Fibroblast of skin of left quadriceps (primary cell): ENCODE results near the gene GCG.

ENCODE experiments used
- DNase-seq, 2 experiments: peaks; one replicate each; pipeline ENCODE4 v3.0.0-alpha.2; 2013; ENCODE audit warnings: low read depth in 2 of 2

GCG gene

DNA sequence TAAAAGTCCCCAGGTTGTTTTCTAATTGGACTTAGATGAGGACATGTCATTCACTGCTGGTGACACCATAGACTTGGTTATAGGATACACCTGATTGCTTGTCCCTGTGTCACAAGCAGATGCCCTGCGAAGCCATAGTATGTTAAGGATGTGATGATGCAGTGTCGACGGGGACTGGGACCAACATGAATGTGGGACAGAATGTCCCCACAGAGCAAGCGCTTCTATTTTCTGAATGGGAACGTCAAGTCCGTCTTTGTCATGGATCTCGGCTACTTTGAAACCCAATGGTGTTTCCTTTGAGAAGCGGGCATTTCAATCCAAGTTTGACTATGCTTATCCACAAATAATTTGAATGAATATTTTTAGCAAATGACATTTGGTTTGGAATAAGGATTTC is 2.1 kb downstream of the GCG start:
- no peak for DNase-seq

DNA sequence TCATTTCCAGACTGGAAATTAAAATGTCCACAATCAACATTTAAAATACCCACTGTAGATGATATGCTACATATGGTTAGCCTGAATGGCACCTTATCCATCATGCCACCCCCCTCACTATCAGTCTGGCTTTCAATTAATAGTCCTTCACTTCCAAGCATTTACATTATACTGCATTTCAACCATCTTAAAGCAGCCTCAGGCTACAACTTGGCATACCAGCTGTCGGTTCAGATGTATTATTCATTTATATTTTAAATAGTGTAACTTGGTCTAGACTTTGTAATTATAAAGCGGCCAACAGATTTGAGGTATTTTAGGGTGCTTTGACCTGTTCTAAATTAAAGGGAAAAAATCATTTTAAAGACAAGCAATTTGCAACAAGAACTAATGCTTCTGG is 2.6 kb downstream of the GCG start:
- DNase-seq, result no peak

- DNase-seq, result no peak
Observed at GRCh38 chr2:162148956-162149355, 3.1 kb downstream of the GCG start.

- no peak for DNase-seq
Observed at GRCh38 chr2:162143969-162144368, 8.1 kb downstream of the GCG start.

GRCh38 chr2:162138310-162138709 is 13.7 kb downstream of the GCG start:
- no peak for DNase-seq

DNA sequence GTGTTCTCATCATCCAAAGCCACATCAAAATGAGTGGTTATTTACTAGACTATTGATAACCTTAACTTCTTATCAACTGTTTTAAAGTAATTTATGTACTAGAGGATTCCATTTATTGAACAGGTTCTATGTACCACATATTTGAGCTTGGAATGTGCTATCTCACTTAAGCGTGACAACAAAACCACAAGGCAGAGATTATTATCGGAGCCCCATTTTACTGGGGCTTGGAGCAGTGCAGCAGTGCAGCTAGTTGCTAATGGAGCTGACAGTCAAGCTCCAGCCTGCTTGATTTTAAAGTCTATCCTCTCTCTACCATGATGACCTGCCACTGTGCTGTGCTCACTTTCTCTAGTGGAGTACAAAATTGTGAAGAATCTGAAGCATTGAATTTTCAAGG is 24.6 kb downstream of the GCG start:
- DNase-seq, result no peak

DNA sequence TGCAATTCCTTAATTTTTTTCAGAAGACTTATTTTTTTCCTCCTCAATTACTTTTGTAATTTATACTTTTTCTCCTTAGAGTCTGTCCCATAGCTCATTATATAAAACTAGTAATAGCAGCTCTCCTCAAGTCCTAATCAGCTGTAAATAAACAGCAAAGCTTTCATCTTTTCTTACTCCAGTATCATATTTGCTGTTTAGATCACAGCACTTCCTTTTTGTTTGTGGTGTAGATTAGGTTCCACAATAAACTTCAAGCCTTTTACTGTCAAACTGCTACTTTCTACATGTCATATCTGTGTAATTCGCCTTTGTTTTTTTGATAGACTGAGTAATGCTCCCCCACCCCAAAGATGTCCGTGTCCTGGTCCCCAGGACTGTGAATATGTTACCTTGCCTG is 25.5 kb downstream of the GCG start:
- DNase-seq, result no peak

GRCh38 chr2:162126111-162126519 is 25.9 kb downstream of the GCG start:
- DNase-seq, result no peak

DNA sequence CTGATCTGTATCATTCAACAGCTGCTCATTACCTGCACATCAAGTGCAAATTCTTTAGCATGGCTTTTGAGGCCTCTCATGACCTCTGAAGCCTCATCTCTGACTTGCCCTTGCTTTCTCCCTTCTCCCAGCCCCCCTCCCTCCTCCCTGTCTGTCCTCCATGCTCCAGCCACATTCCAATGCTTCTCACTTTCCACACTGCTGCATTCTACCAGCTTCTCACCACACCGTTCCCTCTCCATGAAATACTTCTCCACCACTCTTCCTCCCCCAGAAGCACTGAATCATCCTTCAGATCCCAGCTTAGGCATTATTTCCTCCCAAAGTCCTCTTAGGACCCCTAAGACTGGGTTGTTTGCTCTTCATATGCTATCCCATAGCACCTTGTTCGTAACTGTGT is 26.9 kb downstream of the GCG start:
- DNase-seq, result no peak

DNA sequence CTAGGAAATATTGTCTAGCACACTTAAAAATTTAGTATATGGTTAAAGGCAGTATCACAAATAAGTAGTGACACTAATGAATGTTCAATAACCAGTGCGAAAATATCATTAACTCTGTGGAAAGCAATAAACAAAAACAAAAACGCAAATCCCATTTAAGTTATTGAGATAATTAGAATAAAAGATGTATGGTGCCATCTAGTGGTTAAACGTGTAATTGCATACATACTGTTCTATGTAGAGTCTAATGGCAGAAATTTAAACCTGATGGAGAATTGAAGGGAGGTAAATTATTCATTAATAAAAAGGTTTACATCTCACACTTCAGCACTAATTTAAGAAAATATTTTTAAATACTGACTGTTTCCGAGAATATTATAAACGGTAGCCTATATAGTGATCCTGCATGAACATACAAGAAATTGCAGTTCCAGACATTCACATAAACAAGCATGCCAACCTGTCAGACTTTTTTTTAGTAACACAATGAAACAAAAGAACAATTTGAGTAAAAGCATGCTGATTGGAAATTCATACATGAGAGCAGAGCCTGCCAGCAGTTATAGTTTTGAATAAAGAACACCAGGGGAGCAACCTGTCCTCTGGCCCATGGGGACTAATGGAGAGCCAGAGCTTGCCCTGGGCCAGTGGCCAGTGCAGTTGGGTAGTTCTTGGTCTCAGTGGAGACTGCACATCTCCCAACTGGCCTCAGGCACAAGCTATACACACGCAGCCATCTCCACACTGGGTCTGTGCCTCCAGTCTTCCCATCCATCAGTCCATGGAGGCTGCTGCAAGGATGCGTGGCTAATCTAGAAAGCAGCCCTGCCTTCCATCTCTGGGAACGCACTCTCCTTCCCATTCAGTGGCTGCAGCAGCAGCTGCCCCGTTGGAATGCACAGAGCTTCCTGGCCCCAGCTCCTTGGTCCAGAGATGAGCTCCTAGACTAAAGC is 28.0 kb downstream of the GCG start:
- peak in 1 of 2 experiments; percentile 43 for DNase-seq

DNA sequence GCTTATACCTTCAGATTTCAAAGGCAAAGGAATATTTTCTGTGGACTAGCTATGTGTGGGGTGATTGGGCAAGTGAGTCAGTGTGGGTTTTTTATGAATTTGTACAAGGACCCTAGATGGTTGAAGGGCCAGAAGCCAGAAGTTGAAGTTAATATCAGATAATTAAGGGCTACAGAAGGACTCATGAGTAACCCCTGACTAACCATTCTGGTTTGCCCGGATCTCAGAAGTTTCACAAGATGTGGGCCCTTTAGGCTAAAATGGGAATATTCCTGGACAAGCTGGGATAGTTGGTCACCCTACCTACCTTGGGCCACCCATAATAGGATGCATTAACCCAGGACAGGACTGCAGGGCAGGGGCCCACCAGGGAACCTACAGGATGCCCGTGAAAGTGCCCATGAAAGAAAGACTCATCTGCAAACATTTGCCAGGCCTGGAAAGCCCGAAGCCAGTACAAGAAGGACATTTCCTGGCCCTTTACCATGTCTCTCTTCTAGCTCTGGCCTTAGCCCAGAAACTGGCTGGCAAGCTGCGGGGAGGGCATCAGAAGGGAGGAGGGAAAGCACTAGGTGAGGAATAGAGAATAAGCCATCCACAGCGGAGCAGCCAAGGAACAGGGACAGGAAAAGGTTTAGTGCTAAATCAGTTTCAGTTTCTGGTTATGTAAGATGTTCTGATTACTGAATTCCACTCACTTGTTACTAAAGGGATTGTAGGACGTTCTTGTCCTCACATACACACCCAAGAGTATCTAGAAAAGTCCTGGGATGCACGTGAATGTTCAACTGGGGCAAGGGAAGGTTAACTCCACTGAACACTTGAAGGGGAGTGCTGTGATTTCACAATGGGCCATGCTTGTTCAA is 33.6 kb downstream of the GCG start:
- DNase-seq, result peak in 1 of 2 experiments; percentile 47

- no peak for DNase-seq
Observed at GRCh38 chr2:162116352-162116751, 35.7 kb downstream of the GCG start.

DNA sequence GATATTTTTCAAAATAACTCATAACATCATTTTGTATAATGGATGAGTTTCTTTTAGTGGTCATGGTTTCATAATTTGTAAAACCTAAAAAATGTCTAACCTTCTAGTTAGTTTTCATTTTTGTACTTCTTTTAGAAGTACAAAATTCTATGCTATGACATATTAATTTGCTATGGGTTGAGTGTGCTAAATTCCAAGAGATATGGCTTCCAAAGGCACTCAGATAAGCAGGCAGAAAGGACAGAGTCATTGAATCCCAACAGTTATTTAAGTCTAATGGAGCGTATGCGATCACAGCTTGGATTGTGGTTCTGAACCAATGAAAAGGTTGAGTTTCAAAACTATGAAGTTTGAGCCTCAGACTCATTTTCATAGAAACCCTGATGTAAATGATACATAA is 37.0 kb downstream of the GCG start:
- DNase-seq, result no peak

- DNase-seq, result no peak
Observed at GRCh38 chr2:162114271-162114670, 37.8 kb downstream of the GCG start.

DNA sequence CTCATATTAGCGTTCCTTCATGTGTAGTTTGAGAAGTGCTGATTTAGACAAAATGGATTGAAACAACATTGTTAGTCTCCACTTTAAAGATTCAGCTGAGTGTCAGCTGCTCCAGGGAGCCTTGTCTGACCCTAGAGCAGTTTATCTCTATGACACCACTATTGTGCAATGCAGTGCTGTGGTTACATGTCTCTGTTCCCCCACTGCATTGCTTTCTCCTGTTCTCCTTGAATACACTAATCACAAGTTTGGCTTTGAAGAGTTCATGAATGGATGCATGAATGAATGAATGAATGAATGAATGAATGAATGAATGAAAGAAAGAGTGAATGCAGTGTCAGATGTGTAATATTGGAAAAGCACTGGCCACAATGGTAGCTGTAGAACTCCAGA is 38.3 kb downstream of the GCG start:
- DNase-seq, result peak; percentile 41 to 54

DNA sequence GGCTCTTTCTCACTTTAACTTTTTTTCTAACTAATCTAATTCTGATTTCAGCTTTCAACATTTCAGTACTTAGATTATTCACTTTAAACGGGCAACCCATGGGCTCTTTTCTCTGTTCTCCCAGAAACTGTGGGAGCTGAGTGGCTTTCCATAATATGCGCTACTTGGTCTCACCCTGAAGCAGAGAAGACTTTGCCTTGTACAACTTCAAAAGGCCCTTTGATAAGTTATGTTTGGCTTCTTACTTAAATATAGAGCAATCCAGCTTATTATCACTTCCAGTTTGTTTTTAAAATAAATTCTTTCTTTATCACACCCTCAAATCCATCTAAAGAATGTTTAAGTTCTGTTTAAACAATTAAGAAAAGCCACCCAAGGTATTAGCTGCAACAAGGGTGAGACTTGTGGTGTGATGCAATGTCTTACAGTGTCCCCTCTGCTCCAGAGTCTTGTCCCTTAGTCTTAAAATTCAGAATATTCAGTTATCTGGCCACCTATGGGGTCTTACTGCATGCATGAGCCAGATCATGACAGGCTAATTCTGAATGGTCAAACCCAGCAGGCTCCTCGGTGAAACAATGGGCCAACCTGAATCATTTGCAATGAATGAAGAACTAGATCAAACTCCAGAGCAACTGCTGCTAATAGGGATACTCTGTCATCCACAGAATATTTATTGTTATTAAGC is 38.8 kb downstream of the GCG start:
- no peak for DNase-seq

GRCh38 chr2:162111958-162112850 is 39.8 kb downstream of the GCG start:
- DNase-seq, result no peak

DNA sequence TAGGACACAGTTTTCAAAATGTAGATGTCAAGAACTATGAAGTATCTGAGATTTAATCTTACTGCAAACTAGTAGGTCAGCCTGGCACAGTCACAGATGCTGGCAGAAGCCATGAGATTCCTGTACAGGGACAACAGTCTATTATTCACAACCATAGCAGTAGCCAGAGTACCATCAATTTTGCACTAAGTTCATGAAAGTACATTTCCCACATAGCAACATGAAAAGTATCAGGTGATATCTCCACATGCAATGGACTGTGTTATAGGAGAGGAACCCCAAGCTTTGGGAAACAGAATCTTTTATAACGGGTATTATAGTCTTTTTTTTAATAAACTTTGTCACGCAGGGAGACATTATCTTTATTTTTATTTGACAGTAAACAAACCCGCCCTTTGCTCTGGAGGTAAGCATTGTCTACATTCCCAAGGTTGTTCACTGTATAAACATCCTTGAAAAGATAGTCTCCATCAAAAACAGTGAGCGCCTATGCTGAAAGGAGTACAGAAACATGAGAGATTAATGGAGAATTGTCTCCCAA is 44.6 kb downstream of the GCG start:
- no peak for DNase-seq

DNA sequence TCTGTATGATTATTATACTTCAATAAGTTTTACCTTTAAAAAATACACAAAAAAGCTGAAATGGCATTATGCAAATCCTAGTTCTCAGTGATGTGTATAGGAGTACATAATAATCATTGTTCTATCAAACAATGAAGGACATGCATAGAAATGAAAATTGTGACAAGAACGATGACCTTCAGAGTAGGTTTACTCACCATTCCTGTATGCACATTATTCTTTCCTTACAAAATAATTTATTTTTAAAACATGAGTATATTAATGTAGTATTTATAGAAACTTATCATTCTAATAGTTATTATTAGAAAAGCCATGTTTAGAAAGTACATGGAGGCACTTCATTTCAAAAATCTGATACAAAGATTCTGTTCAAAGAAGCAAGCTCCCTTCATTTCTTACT is 45.3 kb downstream of the GCG start:
- DNase-seq, result no peak

GRCh38 chr2:162106146-162106551 is 45.9 kb downstream of the GCG start:
- DNase-seq, result peak in 1 of 2 experiments; percentile 42
